ENCODE results near the gene LRRC17. TPM values are rescaled to one million over a fixed set of nuclear protein-coding genes. Genes with fewer than 3 reads are reported as not detected.

LRRC17 gene
- total and polyA plus RNA-seq, 2 of the 4 experiments (the other 2 are of a cell fraction) = 250 to 280 TPM

DNA sequence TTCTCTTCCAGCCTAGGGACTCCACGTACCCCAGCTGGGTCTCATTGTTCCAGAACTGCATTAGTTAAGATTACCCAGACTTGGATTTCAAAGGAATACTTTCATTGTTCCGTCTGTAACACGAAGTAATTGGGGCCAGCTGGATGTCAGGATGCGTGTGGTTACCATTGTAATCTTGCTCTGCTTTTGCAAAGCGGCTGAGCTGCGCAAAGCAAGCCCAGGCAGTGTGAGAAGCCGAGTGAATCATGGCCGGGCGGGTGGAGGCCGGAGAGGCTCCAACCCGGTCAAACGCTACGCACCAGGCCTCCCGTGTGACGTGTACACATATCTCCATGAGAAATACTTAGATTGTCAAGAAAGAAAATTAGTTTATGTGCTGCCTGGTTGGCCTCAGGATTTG is 21.0 kb downstream of the LRRC17 start:
- BruUV-seq (replicated peaks) = no TSS peak
- in situ Hi-C loops (cut with MboI; ENCODE audit: low sequenced_read_pairs) (no loop called here), dilution Hi-C loops (cut with HindIII; ENCODE audit: low sequenced_read_pairs, unreplicated experiment) (no loop called here), intact Hi-C loops (cut with micrococcal nuclease) (no loop called here)
- Histone ChIP-seq H3K9ac (ENCODE audit: low read depth, low read length) (peak overlapping the region; percentile 18; the same call in 1 of the 2 replicates), H3K23ac (ENCODE audit: low read depth, low read length) (peak overlapping the region; percentile 78), H4K8ac (ENCODE audit: low read depth in 2 of 2, low read length in 2 of 2) (peak overlapping the region; percentile 32 to 84), H3K4me2 (ENCODE audit: low read depth, low read length) (peak overlapping the region; percentile 24), H2AFZ (replicated peaks; ENCODE audit: low read length, poor library complexity) (peak overlapping the region; percentile 55), H3K4me3 (ENCODE audit: insufficient read depth, low read depth, low read length) (no peak overlapping the region), H3K56ac (ENCODE audit: extremely low read depth, insufficient read depth, low read length) (peak overlapping the region; percentile 59; the same call in 1 of the 2 replicates), H3K4me1 (ENCODE audit: control insufficient read depth, insufficient read depth, low read length) (peaks cover 24% of the 10 kb centered on the region), H3K4ac (ENCODE audit: low read depth, low read length) (peak overlapping the region; percentile 79), H4K5ac (ENCODE audit: low read depth, low read length) (peak overlapping the region; percentile 47), H3K36me3 (ENCODE audit: control insufficient read depth, insufficient read depth, low read length) (peaks cover 9% of the 10 kb centered on the region), H2BK5ac (ENCODE audit: low read depth, low read length, poor library complexity, severe bottlenecking) (peak overlapping the region; percentile 70), H3K18ac (ENCODE audit: low read depth, low read length) (peak overlapping the region; percentile 40), H2AK5ac (ENCODE audit: low read depth, low read length) (no peak overlapping the region), H2AK9ac (replicated peaks; ENCODE audit: low read depth, low read length, poor library complexity) (no peak overlapping the region), H2BK120ac (ENCODE audit: low read depth, low read length) (peak overlapping the region; percentile 67), H3K9me1 (ENCODE audit: insufficient read depth, low read length) (peaks cover 28% of the 10 kb centered on the region), H2BK15ac (ENCODE audit: low read depth, low read length) (peak overlapping the region; percentile 2; the same call in 1 of the 3 replicates), H4K91ac (ENCODE audit: insufficient read depth, low read depth, low read length) (peak overlapping the region; percentile 58), H4K20me1 (ENCODE audit: insufficient read depth, low read length) (no peaks in the 10 kb centered on the region), H3K9me3 (ENCODE audit: control insufficient read depth, insufficient read depth, low read length) (no peaks in the 10 kb centered on the region), H3K27ac (ENCODE audit: insufficient read depth, low read length) (peak overlapping the region; percentile 67; the same call in 1 of the 2 replicates), H3K79me1 (ENCODE audit: low read depth in 1 of 2, low read length in 2 of 2) (peaks cover 24 to 59% of the 10 kb centered on the region in 2 experiments), H2BK20ac (ENCODE audit: low read depth, low read length) (peak overlapping the region; percentile 64), H3K27me3 (ENCODE audit: control insufficient read depth, insufficient read depth, low read length) (no peaks in the 10 kb centered on the region), H3K14ac (replicated peaks; ENCODE audit: low read depth, low read length) (peak overlapping the region; percentile 70; the same call in 1 of the 2 replicates)
- peak; percentile 96 for ATAC-seq (ENCODE audit: low read depth)
- ChIA-PET POLR2A (ENCODE audit: unreplicated experiment) (no interaction called here), CTCF (no interaction called here)
- TF ChIP-seq BHLHE40 (IDR thresholded peaks at IDR 0.05; ENCODE audit: low read depth, low read length) (peak; percentile 36; the same call in 1 of the 2 replicates), SMC3 (IDR thresholded peaks at IDR 0.05; ENCODE audit: low read depth, low read length) (peak; percentile 25), NFE2L2 (IDR thresholded peaks at IDR 0.05; ENCODE audit: low read depth, low read length) (no peak), USF2 (IDR thresholded peaks at IDR 0.05; ENCODE audit: low read depth, low read length) (no peak), MXI1 (IDR thresholded peaks at IDR 0.05; ENCODE audit: borderline replicate concordance, low read depth, low read length) (no peak; the same call in 1 of the 2 replicates), RAD21 (IDR thresholded peaks at IDR 0.05; ENCODE audit: low read length) (peak; percentile 45), MAFK (IDR thresholded peaks at IDR 0.05; ENCODE audit: low read depth, low read length) (no peak), RCOR1 (IDR thresholded peaks at IDR 0.05; ENCODE audit: insufficient replicate concordance, low read length) (peak; percentile 54), CHD1 (IDR thresholded peaks at IDR 0.05; ENCODE audit: low read depth, low read length) (no peak), POLR2A (IDR thresholded peaks at IDR 0.05; ENCODE audit: low read depth, low read length) (no peak), FOS (IDR thresholded peaks at IDR 0.05; ENCODE audit: low read depth, low read length) (peak; percentile 81), CEBPB (IDR thresholded peaks at IDR 0.05; ENCODE audit: low read depth, low read length) (peak; percentile 65), MAZ (IDR thresholded peaks at IDR 0.05; ENCODE audit: borderline replicate concordance, low read depth, low read length) (peak; percentile 53; the same call in 1 of the 2 replicates), RFX5 (IDR thresholded peaks at IDR 0.05; ENCODE audit: low read depth, low read length) (no peak)
- TF ChIP-seq, protein P1, sequence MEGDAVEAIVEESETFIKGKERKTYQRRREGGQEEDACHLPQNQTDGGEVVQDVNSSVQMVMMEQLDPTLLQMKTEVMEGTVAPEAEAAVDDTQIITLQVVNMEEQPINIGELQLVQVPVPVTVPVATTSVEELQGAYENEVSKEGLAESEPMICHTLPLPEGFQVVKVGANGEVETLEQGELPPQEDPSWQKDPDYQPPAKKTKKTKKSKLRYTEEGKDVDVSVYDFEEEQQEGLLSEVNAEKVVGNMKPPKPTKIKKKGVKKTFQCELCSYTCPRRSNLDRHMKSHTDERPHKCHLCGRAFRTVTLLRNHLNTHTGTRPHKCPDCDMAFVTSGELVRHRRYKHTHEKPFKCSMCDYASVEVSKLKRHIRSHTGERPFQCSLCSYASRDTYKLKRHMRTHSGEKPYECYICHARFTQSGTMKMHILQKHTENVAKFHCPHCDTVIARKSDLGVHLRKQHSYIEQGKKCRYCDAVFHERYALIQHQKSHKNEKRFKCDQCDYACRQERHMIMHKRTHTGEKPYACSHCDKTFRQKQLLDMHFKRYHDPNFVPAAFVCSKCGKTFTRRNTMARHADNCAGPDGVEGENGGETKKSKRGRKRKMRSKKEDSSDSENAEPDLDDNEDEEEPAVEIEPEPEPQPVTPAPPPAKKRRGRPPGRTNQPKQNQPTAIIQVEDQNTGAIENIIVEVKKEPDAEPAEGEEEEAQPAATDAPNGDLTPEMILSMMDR (conservative IDR thresholded peaks at IDR 0.05; ENCODE audit: low read depth, low read length) = no peak
- TF ChIP-seq, protein P2, sequence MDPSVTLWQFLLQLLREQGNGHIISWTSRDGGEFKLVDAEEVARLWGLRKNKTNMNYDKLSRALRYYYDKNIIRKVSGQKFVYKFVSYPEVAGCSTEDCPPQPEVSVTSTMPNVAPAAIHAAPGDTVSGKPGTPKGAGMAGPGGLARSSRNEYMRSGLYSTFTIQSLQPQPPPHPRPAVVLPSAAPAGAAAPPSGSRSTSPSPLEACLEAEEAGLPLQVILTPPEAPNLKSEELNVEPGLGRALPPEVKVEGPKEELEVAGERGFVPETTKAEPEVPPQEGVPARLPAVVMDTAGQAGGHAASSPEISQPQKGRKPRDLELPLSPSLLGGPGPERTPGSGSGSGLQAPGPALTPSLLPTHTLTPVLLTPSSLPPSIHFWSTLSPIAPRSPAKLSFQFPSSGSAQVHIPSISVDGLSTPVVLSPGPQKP (IDR thresholded peaks at IDR 0.05; ENCODE audit: borderline replicate concordance, low read depth, low read length) = no peak
- WGBS, 2 experiments (ENCODE audit: extremely low coverage in 2 of 2, insufficient read length in 1 of 2) = 23% methylated on average over 8 of the region's 15 CpGs; no CpG with 5 or more reads in 1 of the 2 experiments
- peak; percentile 97 for DNase-seq

Measured in IMR-90 (cell line).